RPMI8226 (cell line): ENCODE measurements around the gene TMC1.
"Not testable (repeated sequence)": the region's sequence is repeated elsewhere in the genome, so short reads cannot be mapped to it uniquely, and the experiment has no call there.

Experiments
- DNase-seq: peaks from one replicate; pipeline ENCODE4 v3.0.0-alpha.2; 2015

TMC1 gene

DNA sequence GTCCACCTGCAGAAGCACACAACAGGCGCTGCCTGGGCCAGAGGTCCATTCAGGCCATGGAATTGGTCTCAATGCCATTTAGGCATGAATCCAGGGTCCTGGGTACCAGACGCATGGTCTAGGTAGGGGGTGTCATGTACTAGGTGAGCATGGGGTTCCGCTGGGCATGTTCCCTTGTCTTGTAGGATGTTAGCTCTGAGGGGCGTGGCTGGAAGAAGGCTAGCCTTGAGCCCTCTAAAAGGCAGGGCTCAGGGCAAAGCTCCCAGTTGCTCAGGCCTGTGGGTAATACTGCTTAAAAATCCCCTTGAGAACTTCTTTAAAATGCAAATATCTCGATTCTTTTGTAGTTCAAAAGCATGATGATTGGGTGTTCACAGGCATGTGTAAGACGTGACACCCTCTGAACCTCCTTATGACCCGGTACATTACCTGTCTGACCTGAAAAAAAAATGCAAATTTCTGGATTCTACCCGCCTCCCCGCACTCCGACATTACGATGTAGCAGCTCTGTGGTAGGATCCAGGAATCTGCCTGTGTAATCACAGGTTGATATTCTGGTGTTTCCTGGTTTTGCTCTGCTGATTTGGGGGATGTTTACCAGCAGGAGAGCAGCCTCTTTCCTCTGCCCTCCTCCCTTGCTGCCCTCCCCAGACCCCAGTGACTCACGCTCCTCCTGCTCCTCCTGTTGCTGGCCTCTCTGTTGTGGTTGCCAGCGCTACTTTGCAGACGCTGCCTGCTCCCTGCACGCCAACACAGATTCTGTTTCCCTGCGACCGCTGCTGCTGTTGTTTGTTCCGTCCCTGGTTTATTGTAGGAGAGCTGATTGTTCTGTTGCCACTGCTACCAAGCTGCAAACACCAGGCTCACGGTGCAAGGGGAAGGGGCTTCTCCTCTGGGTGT is 5.7 kb downstream of the TMC1 start:
- DNase-seq, result no peak

DNA sequence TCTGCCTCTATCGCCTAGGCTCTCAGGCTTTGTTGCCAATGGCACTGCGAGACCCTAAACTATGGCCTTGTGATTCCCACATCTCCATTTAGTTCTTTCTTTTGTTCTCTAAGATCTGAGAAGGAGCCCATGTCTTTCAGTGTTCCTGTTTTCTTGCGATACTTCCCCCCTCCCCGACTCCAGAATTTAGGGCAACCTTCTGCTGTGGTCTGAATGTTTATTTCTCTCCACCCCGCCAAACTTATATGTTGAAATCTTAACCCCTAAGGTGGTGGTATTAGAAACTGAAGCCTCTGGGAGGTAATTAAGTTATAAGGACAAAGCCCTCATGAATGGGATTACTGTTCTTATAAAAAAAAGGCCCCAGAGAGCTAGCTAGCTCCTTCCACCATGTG is 6.4 kb downstream of the TMC1 start:
- no peak for DNase-seq

DNA sequence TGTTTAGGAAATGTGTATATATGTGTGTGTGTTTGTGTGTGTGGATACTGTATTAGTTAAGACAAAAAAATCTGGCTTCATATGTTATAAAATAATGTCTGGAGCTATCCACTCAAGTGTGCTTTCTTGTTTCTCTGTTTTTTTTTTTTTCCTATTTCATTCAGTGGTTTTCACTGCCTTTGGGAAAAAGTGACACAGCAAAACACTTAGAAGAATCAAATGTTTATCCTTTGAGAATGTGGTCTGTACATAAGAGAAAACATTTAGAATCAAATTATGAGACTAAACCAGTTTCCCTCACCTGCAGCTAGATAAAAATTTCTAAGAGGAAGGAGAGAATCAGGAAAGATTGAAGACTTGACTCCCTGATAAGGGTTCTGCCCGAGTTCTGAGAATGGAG is 8.1 kb downstream of the TMC1 start:
- DNase-seq, result no peak

DNA sequence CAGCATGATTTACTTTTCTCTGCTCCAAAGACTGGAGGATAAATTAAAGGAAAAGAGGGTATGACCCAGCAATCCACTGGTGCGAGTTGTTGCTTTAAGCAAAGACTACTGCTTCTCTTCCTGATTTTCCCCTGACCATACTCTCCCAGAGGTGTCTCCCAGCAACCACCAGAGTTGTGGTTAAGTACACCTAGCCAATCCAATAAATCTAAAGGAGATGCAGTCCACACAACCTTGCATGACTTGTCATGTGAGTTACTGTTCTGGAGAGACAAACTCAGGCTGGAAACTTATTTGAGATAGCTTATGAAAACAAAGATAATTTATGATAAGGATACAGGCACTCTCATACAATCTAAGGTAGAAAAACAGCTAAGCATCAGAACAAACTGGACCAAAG is 11.9 kb downstream of the TMC1 start:
- no peak for DNase-seq

DNA sequence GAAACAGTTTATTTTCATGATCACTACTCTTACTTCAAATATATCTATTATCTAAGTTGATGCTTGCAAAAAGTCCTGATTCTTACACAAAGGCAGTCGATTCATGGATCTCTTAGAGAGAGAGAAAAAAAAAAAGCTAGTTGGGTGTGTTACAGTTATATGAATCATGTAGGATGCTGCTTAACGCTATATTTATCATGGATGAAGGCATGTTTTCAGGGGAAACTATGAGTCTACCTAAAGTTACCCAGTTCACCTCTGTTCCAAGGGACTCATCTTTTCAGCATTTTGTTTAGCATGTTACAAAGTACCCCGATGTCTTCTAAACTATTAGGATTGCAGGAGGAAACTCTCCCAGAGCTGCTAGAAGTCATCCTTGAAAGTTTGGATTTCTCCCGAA is 13.5 kb downstream of the TMC1 start:
- no peak for DNase-seq

DNA sequence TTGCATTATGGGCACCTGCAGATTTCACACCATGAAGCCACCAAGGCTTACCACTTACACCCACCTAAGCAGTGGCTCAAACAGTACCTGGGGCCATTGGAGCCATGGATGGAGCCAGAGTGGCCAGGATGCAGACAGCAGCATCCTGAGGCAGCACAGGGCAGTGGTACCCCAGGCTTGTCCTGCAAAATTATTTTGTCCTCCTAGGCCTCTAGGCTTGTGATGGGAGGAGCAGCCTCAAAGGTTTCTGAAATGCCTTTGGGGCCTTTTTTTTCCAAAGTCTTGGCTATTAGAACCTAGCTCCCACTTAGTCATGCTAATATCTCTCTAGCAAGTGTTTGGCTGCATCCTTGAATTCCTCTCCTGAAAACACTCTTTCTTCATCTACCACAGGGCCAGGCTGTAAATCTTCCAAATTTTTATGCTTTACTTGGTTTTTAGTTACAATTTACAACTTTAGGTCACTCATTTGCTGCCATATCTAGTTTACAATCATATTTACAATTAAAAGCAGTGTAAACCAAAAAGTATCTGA is 15.7 kb downstream of the TMC1 start:
- no peak for DNase-seq

DNA sequence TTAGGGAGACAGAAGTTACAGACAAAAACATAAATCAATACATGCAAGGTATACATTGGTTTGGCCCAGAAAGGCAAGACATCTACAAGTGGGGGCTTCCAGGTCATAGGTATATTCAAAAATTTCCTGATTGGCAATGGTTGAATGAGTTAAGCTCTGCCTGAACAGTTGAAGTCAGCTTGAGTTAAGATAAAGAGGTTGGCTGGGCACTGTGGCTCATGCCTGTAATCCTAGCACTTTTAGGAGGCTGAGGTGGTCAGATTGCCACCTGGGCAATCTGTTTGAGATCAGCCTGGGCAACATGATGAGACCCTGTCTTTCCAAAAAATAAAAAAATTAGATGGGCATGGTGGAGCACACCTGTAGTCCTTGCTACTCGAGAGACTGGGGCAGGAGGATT is 16.3 kb downstream of the TMC1 start:
- no peak for DNase-seq

DNA sequence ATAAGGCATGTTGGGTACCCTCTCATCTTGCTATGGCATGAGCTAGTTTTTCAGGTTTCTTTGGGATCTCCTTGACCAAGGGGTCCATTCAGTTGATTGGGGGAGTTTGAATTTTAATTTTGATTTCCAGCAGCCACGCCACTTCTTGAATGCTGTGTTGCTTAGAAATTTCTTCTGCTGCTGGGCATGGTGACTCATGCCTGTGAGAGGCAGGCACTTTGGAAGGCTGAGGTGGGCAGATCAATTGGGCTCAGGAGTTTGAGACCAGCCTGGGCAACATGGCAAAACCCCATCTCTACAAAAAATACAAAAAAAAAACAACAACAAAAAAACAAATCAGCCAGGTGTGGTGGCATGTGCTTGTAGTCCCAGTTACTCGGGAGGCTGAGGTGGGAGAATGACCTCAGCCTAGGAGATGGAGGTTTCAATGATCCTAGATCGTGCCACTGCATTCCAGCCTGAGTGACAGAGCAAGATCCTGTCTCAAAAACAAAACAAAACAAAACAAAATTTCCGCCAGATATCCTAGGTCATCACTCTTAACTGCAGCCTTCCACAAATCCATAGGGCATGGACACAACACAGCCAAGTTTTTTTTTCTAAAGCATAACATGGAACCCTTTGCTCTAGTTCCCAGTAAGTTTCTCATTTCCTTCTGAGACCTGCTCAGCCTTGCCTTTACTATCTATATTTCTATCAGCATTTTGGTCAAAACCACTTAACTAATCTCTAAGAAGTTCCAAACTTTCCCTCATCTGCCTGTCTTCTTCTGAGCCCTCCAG is 17.7 kb downstream of the TMC1 start:
- DNase-seq, result no peak

DNA sequence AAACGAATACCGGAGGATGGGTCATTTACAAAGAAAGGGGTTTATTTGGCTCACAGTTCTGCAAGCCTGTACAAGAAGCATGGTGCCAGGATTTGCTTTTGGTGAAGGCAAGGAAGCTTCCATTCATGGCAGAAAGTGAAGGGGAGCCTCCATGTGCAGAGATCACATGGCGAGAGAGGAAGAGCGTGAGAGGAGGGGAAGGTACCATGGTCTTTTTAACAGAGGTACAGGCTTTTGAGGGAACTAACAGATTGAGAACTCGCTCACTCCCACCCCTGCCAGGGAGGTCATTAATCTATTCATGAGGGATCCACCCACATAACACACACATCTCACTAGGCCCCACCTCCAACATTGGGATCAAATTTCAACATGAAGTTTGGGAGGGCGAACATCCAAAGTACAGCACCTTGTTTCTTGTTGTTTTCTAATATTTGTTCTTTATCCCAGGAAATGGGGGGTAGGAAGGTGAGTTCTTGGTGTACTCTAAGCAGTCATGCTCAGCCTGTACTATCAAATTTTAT is 18.5 kb downstream of the TMC1 start:
- no peak for DNase-seq

DNA sequence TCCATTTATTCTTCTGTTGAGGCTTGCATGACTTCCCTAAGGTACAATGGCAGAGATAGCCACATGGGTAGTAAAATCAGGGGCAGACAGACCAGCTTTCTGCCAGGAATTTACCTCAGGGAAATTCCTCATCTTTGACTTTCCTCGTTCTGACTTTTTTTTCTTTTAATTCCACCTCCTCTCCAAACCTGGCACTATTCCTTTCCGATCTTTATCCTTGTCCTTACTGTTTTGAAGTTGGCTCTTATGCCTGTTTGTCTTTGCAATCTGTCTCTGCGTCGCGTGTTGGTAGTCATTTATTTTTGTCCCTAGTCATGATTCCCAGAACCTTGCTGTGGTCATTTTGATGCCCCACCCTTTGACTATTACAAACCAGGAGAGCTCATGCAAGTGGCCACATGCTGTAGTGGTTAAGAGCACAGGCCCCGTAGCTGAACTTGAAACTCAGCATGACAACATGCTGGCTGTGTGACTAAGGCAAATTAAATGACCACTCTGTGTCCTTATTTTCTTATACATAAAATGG is 19.0 kb downstream of the TMC1 start:
- no peak for DNase-seq

DNA sequence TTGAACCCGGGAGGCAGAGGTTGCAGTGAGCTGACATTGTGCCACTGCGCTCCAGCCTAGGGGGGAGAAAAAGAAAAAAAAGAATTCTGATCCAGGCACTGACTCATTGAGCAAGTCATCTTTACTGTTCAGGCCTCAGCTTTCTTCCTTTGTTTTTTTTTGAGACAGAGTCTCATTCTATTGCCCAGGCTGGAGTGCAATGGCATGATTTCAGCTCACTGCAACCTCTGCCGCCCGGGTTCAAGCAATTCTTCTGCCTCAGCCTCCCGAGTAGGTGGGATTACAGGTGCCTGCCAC is 21.1 kb downstream of the TMC1 start:
- not testable (repeated sequence) for DNase-seq

DNA sequence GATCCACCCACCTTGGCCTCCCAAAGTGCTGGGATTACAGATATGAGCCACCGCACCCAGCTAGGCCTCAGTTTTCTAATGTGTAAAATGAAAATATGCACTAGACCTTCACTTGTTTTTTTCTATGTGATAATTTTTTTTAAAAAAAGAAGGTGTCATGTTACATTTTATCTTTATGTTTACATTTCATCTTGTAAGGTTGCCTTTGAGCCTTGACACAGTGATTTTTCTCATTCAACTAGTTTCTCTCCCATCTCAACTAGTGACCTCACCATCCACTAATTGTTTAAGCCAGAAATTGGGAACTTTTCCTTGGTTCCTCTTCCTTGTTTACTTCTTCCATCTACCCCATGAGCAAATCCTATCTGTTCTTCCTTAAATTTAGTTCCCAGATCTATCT is 21.5 kb downstream of the TMC1 start:
- no peak for DNase-seq

DNA sequence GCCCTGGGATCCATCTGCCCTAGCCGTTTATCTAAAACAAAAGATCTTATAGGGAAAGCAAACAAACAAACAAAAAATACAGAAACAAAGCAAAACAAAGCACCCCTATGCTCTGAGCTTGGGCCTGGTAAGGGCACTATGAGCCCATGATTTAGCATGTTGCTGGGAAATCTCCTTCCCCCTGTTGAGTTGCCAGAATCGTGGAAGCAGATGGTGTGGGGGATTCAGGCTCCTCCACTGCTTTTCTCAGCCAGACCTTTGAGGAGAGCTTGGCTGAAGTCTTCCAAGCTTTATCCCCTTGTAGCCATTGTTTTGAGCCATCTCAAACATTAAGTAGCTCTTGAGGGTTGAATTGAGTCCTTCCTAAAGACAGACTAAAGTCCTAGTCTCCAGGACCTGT is 29.9 kb downstream of the TMC1 start:
- DNase-seq, result no peak

DNA sequence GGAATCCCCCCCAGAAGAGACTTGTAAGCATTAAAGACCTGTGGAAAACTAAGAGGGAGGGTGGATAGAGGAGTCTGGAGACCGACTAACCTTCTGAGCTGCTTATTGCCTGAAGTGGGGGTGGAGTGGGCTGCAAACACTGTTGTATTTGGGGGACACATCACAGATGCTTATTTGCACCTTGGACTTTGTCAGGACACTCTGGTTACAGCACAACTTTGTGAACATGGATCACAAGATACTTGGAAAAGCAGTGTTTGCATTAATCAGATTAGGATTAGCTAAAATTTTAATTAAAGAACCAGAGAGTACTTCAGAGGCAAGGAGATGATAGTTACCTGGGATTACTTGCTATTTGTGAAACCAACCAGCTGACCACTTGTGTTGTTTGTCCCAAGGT is 30.9 kb downstream of the TMC1 start:
- DNase-seq, result no peak

DNA sequence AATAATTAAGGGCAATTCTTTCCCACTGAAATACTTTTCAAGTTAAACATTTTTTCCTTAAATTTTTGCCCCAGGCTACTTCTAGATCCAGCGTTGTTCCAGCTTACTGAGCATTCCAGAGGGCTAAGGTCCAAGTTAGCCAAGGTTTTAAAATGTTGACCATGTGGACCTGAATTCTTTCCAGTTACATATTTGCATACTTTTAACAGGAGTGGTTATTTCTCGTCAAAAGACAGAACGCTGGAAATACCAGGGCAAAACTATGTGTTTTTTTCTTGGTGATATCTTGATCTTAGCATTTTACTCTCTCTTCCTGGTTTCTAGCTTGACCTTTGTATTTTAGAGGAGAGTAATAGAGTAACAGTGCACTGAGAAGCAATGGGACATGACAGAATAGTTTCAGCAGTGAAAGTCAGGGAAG is 32.8 kb downstream of the TMC1 start:
- DNase-seq, result no peak

DNA sequence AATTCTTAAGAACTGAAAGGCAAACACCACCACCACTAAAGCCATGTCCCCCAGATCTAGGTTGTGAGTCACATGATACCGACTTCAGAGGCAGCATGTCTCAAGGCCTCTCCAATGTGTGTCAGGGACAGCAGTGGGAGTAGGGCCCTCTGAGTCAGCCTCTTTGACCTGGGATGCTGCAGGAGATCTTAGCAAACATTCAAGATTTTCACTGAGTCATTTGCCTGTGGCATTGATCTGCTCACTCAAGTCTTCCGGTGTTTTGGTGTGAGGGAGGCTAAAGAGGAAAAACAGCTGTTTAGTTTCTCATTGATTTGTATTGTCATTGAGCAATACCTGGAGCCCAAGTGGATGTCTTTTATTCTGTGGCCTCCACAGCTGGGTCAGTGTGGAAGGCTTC is 36.1 kb downstream of the TMC1 start:
- no peak for DNase-seq

DNA sequence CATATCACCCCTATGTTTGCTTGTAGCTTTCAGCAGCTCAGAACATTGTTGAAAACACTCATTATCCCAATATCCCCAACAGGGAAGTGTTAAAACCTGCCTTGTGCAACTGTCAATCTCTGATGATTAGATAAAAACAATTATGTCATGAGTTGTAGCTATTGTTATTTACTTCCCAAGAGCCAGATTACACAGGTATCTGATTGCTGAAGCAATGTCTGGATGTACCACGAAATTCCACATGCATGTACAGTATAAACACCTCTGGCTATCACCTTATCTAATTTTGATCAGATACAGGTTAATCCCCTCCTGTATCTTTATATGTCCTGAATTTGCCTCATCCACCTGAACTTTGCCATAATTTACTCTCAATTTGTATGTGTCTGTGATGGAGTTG is 38.7 kb downstream of the TMC1 start:
- DNase-seq, result no peak

DNA sequence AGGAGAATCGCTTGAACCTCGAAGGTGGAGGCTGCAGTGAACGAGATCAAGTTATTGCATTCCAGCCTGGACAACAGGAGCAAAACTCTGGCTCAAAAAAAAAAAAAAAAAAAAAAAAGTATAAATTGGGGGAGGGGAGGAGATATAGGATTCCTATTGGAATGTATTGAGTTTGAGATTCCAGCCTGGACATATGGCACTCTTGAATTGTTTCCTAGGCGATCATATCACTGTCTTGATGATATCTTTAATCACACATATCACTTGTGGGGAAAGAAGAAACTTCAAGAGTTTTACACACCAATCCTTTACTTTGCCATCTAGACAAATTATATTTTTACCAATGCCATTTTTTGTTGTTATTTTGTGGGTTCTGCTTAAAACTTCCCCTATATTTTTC is 42.4 kb downstream of the TMC1 start:
- no peak for DNase-seq

DNA sequence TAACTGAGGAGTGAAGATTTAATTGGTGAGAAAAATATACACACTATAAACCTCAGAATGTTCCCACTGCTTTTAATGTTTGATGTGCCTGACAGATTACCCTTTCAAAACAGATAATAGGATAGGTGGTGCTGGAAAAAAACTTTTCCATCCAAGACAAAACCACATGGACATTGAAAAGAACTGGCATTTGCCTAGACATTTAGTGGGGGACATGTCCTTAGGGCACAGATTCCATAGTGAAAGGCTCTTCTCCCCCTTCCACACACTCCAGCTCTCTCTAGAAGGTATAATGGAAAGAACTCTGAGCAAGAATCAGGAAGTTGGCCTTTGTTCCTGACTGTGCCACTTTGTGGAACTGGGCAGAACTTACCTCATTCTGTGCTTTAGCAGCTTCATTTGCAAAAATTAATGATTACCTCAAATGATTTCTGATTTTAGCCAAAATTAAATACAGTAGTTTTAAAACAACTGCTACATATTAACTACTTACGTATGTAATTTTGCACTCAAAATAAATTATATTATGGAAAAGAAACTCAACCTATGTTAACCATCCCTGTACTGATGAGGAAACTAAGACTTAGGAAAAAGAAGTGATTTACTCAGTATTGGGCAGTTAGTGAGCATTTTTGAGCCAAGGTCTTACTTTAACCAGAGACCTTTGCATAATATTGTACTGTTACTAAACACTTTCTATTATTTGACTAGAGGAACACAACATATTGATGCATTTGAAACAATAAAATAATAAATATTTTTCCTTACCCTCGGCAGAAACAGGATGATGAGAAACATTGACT is 43.3 kb downstream of the TMC1 start:
- DNase-seq, result no peak

DNA sequence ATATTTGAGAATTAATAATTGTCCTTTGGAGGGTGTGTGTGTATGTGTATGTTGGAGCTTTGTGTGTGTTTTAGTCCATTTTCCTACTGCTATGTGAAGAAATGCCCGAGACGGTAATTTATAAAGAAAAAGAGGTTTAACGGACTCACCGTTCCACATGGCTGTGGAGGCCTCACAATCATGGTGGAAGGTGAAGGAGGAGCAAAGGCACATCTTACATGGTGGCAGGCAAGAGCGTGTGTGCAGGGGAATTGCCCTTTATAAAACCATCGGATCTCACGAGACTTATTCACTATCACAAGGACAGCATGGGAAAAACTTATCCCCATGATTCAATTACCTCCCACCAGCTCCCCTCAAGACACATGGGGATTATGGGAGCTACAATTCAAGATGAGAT is 44.1 kb downstream of the TMC1 start:
- DNase-seq, result no peak

DNA sequence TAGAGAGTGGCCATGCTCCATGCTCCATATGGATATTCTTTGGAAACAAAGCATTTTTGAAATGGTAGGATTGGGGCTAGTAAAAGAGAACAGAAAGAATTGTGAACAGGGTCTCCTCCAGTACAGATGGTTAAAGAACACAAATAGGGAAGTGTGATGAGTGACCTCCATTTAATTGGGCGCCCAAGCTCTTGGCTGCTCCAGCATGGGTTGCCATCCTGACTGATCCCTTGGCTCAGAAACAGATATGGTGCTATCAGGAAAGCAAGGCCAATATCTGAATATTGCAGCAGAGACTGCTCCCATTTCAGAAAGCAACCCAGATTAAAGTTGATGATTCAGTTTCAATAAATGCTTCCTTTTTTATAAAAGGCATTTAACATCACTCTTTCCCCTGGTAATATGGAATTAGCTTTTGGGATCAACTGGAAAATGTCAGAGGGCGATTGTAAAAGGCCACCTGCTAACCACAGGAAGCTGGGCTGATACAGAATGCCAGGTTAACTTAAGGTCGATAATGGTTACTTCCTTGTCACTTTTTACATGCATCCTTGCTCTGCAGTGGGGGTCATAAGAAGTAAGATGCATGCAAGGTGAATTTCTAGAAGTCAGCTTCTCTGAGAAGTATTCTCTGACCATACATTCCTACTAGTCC is 52.9 kb downstream of the TMC1 start:
- no peak for DNase-seq

DNA sequence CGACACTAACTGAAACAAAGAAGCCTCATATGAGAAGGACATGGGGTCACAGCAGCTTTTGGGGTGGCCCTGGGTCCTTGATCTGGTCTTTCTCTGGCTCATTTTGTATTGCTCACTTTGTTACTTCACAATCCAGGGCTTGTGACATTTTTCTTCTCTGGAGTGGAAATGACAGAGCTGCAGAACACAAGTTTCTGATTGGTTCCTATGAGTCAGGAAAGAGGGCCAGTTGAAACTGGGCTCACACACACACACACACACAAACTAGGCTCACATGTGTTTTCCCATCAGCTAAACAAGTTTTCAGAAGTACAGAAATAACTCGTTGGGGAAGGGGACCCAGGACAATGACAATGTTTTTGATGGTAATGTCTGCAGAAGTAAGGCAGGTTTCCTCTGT is 54.3 kb downstream of the TMC1 start:
- no peak for DNase-seq
